CD1c-positive myeloid dendritic cell (primary cell): ENCODE data around the gene PLEKHM3.

ENCODE experiments used
- DNase-seq: peaks from one replicate; pipeline ENCODE4 v3.0.0-alpha.2; 2016; ENCODE audit errors: extremely low spot score

PLEKHM3 gene

DNA sequence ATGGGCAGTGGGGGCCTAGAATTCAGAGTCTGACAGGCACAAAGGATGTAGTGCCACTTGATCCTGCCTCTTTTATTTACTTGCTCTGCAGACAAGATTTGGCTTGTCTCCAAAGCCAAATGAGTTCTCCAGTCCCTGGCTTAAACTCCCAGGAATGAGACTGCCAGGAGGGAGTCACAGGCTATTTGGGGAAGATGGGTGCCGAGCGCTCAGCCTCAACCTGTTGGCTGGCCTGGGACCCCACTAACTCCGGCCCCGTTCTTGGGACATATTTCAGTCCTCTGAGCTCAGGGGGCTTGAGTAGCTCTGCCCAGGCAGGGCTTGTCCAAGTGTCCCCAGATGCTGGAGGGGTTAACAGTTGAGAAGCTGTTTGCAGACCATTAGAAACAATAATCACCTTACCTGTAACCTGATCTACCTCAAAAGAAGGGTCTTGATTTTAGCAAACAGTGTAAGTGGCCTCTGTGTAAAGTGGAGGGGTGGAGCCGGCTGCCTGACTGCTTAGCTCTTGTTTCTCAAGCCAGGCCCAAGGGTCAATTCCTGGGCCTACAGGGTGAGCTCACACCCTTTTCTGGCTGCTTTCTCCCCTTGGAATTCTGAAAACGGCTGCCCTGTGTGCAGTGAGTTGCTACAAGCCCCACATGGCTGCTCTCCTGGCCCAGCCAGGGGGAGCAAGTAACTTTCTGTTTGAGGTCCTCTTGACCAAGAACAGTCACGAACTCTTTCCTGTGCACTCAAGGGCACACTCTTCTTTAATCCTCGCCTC is 228.6 kb downstream of the PLEKHM3 start:
- DNase-seq = no peak

DNA sequence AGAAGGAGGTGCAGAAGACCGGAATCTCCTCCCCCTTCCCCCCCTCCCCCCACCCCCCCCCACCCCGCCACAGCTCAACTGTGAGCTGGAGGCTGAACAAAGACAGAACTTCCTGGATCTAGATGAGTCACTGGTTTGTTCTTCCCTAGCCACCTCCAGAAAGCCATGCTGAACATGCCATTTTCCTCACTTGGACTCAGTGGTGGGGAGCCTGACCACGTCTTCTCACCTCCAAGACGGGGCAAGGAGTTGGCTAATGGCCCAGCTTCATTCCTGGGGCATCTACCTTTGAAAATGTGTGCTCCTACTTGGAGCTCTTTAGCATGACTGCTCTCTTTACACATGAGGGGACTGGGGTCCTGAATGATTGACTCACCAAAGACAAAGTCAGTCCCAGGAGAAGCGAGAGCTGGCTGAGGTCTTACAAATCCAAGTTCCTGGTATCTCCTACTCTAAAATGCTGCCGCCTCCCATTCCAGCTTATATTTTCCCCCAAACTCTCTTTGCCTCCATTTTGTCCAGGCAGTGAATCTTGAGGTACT is 233.0 kb downstream of the PLEKHM3 start:
- DNase-seq = peak; percentile 68

- peak; percentile 46 for DNase-seq
Observed at GRCh38 chr2:207791579-207792243, 233.6 kb downstream of the PLEKHM3 start.

GRCh38 chr2:207790898-207791297 is 234.4 kb downstream of the PLEKHM3 start:
- DNase-seq = no peak

DNA sequence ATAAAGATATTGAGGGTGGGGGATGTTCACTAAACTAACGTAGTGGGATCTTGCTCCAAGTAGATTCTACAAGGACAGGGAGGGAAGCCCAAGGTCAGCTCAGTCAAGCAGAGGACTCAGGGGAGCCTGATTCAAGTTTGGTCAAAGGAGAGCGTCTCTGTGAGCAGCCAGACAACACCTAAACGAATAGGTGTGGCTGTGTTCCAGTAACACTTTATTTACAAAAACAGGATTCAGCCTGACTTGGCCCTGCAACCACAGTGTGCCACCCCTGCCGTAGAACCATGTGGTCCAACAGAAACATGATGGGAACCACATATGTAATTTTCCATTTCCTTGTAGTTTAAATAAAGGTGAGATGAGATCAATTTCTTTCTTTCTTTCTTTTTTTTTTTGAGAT is 237.5 kb downstream of the PLEKHM3 start:
- DNase-seq = no peak

DNA sequence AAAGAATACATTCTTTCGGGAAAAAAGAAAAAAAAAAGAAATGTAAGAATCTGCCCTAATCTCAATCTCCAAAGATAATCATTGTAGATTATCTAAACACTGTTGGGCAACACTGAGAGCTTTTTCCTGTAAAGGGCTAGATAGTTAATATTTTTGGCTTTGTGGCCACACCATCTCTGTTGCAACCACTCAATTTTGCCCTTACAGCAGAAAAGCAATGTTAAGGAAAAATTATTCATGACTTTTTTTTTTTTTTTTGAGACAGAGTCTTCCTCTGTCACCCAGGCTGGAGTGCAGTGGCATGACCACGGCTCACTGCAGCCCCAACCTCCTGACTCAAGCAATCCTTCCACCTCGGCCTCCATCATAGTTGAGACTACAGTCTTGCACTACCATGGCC is 238.3 kb downstream of the PLEKHM3 start:
- DNase-seq = no peak

DNA sequence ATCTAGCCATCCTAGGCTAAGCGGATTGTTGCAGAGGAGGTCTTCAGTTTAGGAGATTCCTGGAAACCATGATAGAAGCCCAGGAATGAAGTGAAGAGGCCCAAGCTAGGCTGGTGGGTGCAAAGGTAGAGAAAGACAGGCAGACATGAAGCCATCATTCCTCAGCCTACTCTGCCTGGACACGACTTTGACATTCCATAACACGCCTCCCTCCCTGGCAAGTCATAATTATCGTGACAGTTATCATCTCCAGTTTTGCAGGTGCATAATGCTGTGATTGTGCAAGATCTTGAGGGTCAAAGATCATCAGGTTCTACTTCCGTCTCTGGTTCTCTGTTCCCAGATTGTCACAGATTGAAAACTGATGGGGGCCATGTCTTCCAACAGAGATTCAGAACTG is 240.4 kb downstream of the PLEKHM3 start:
- DNase-seq = no peak

- no peak for DNase-seq
Observed at GRCh38 chr2:207783514-207783913, 241.8 kb downstream of the PLEKHM3 start.

DNA sequence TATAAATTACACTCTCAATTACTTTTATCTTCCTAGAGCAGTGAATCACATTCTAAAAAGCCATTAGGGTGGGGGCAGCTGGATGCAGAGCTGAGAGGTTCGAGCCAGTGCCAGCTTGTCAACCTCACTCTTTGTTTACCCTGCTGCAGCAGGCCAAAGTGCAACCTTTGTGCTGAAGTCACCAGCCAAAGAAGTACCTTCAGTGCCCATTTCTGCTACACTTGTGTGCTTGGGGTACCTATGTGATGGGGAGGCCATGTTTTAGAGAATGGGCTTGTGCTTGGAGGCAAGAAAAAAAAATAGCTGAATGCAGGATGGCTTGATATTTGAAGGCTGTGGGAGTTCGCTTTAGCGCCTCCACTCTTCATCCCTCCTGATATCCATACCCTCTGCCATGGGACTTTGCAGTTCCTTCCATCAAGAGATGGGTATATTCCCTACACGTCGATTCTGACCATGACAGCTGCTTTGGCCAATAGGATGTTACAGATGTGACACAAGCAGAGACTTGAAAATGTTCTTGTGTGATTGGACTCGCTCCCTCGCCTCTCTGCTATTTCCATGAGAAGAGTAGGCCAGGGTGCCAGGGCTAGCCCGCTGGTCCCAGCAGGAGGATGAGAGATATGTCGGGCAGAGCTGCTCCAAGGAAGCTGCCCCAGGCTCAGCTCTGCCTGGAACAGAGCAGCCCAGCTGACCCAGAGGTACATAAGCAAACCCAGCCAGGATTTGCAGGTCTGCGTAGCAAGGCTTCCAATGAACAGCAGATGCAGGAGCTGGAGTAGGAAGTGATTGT is 242.9 kb downstream of the PLEKHM3 start:
- no peak for DNase-seq

DNA sequence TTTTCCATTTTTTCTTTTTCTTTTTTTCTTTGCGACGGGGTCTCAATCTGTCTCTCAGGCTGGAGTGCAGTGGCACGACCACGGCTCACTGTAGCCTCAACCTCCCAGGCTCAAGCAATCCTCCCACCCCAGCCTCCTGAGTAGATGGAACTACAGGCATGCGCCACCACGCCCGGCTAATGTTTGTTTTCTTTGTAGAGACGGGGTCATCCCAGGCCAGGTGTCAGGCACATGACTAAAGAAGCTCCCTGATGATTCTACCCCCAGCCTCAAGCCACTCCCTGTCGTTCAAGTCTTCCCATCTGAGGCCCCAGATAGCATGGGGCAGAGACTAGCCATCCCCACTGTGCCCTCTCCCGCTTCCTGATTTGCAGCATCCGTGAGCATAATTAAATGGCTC is 245.8 kb downstream of the PLEKHM3 start:
- DNase-seq = no peak

DNA sequence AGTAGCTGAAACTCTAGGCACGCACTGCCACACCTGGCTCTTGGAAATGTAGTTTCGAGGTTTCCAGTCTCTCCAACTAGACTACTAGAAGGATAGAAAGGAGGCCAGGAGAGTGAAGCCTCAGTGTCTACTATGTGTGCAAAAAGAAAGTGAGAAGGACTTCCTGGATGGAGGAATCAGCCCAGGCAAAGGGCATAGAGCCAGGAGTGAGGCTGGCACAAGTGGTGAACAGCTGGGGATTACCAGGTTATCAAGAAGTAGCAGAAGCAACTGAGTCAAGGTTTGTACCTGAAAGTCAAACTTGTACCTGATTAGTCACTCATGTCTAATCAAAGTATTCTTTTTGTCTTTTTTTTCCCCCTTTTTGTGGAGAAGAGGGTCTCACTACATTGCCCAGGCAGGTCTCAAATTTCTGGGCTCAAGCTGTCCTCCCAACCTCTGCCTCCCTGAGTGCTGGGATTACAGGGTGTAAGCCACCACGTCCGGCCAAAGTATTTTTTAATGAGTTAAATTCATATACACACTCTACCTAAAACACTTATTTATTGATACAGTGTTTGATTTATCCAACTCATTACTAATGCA is 246.9 kb downstream of the PLEKHM3 start:
- no peak for DNase-seq

GRCh38 chr2:207777124-207777523 is 248.2 kb downstream of the PLEKHM3 start:
- DNase-seq = no peak

DNA sequence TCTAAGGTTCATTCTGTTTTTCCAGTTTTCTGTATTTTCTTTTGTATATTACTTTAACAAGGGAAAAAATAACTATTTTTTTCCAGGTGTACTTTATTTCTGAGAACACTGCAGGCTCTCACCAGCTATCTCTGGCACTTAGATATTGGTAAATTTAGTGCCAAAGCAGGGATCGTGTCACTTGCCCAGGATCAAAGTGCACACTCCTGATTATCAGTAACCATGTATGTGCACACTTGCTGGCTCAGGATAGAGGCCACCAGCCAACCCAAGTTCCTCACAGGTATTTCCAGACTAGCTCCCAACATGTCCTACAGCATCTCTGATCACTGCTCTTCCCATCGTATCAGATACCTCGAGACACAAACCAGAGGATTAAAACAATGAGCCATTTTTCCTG is 249.9 kb downstream of the PLEKHM3 start:
- no peak for DNase-seq

DNA sequence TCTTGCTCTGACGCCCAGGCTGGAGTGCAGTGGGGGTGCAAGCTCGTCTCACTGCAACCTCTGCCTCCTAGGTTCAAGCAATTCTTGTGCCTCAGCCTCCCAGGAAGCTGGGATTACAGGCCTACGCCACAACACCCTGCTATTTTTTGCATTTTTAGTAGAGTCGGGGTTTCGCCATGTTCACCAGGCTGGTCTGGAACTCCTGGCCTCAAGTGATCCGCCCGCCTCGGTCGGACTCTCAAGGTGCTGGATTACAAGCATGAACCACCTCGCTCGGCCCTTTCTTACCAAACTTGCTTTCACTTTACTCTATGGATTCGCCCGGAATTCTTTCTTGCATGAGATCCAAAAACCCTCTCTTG is 252.5 kb downstream of the PLEKHM3 start:
- DNase-seq = no peak

DNA sequence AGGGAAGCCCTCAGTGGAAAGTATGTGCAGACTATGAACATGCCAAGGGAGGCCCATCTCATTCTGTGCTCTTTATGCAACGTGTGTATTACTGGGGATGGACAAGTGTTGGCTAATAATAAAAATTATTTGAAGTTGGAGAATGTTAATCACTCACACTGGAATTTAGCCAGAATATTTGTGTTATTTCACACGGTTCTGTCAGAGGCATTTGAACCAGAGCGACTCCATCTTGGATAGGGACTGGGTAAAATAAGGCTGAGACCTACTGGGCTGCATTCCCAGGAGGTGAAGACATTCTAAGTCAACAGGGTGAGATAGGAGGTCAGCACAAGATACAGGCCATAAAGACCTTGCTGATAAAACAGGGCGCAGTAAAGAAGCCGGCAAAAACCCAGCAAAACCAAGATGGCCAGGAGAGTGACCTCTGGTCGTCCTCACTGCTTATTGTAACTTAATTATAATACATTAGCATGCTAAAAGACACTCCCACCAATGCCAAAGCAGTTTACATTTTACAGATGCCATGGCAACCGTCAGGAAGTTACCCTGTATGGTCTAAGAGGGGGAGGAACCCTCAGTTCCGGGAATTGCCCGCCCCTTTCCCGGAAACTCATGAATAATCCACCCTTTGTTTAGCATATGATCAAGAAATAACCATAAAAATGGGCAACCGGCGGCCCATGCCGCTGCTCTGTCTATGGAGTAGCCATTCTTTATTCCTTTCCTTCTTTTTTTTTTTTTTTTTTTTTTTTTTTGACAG is 253.1 kb downstream of the PLEKHM3 start:
- peak; percentile 56 for DNase-seq

GRCh38 chr2:207771421-207771820 is 253.9 kb downstream of the PLEKHM3 start:
- DNase-seq = no peak
